ENCODE measurements around the gene PCSK5. TPM values are rescaled to one million over a fixed set of nuclear protein-coding genes. Genes with fewer than 3 reads are reported as not detected.

PCSK5 gene
- total and polyA plus RNA-seq, 2 of the 8 experiments (the other 6 are each of a cell fraction or from before 2014, with no cell fraction given), result 5.5 to 10.7 TPM

GRCh38 chr9:75956161-75956560 is 65.7 kb downstream of the PCSK5 start:
- no peaks in the 10 kb centered on the region for H3K36me3 ChIP-seq (ENCODE audit: control insufficient read depth in 2 of 4, insufficient read depth in 4 of 4, low read length in 3 of 4)
- H3K79me2 ChIP-seq (ENCODE audit: control insufficient read depth in 1 of 2, insufficient read depth in 2 of 2, low read length in 2 of 2), result no peaks in the 10 kb centered on the region
- H3K23ac ChIP-seq (ENCODE audit: insufficient read length), result no peak overlapping the region
- H3K56ac ChIP-seq (replicated peaks; ENCODE audit: insufficient read length, low read depth, low read length), result no peak overlapping the region
- ChIA-PET POLR2A (ENCODE audit: partially characterized antibody) (no interaction called here), CTCF (ENCODE audit: partially characterized antibody) (interaction anchor here (1.2 to 1.3 kb wide), 2 partner anchors 90 to 144 kb away, joined by 3 to 4 read pairs; no protein-coding TSS in a partner anchor)
- H4K5ac ChIP-seq (ENCODE audit: insufficient read length, low read depth, low read length), result no peak overlapping the region
- no peaks in the 10 kb centered on the region for H3K27me3 ChIP-seq (replicated peaks in 1 of 4; ENCODE audit: control insufficient read depth in 3 of 4, extremely low read depth in 1 of 4, insufficient read depth in 3 of 4, low read length in 3 of 4)
- no peak overlapping the region for H2AFZ ChIP-seq (ENCODE audit: low read length)
- no peak overlapping the region for H2BK120ac ChIP-seq (replicated peaks; ENCODE audit: low read depth, low read length)
- H2BK12ac ChIP-seq (ENCODE audit: low read depth, low read length), result no peak overlapping the region
- no peak for FAIRE-seq
- no peak overlapping the region for H3K18ac ChIP-seq (ENCODE audit: extremely low read depth, low read length)
- no peak overlapping the region for H3K9ac ChIP-seq (replicated peaks in 1 of 4; ENCODE audit: extremely low read depth in 1 of 4, low read depth in 3 of 4, low read length in 3 of 4)
- H3K79me1 ChIP-seq (ENCODE audit: low read depth, low read length), result no peaks in the 10 kb centered on the region
- H4K20me1 ChIP-seq (replicated peaks in 1 of 2; ENCODE audit: control insufficient read depth in 1 of 2, insufficient read depth in 2 of 2, low read length in 2 of 2), result no peaks in the 10 kb centered on the region
- no peak overlapping the region for H3K14ac ChIP-seq (ENCODE audit: insufficient read length)
- H3K4me2 ChIP-seq (ENCODE audit: insufficient read depth in 1 of 2, low read depth in 2 of 2, low read length in 2 of 2), result no peak overlapping the region
- 100% methylated on average over 1 of the region's 1 CpG; no CpG with 5 or more reads in 1 of the 2 experiments for WGBS, 2 experiments (ENCODE audit: extremely low coverage in 1 of 2, insufficient coverage in 1 of 2, insufficient read length in 1 of 2, insufficient replicate concordance in 2 of 2, low coverage in 1 of 2, low lambda C conversion rate in 2 of 2, missing lambda C conversion rate in 1 of 2)
- H3K4me3 ChIP-seq (ENCODE audit: extremely low read depth in 1 of 4, insufficient read depth in 2 of 4, low read depth in 3 of 4, low read length in 4 of 4), result no peak overlapping the region
- no peak overlapping the region for H2BK20ac ChIP-seq (ENCODE audit: low read length)
- H3K4me1 ChIP-seq (replicated peaks in 1 of 4; ENCODE audit: control insufficient read depth in 3 of 4, insufficient read depth in 4 of 4, low read length in 3 of 4), result peaks cover 0 to 7% (median 1%) of the 10 kb centered on the region in 4 experiments; a peak in 2 of 7 replicates
- H3K4ac ChIP-seq (replicated peaks; ENCODE audit: insufficient read length, low read depth, low read length), result no peak overlapping the region
- no peak overlapping the region for H3K27ac ChIP-seq (ENCODE audit: low read depth, low read length)
- H2BK5ac ChIP-seq (ENCODE audit: low read depth, low read length), result no peak overlapping the region
- H3K9me3 ChIP-seq (ENCODE audit: insufficient read depth in 2 of 2, low read depth in 1 of 2, low read length in 1 of 2), result no peaks in the 10 kb centered on the region
- no peak overlapping the region for H2AK5ac ChIP-seq (ENCODE audit: low read depth, low read length)
- no peak for DNase-seq (ENCODE audit: low read depth in 1 of 2, low spot score in 2 of 2)
- H4K8ac ChIP-seq (ENCODE audit: extremely low read depth, insufficient read depth, low read length), result no peak overlapping the region
- TF ChIP-seq SAP30 (IDR thresholded peaks at IDR 0.05; ENCODE audit: insufficient read depth, insufficient replicate concordance, low read length) (no peak), YY1 (IDR thresholded peaks at IDR 0.05; ENCODE audit: low read depth, low read length) (no peak), CEBPB (IDR thresholded peaks at IDR 0.05; ENCODE audit: low read depth, low read length) (no peak), HDAC2 (IDR thresholded peaks at IDR 0.05; ENCODE audit: borderline replicate concordance in 1 of 2, low read depth in 2 of 2, low read length in 2 of 2) (no peak)
- H3K23me2 ChIP-seq (ENCODE audit: low read depth, low read length), result no peaks in the 10 kb centered on the region
- H2BK15ac ChIP-seq (ENCODE audit: low read length), result no peak overlapping the region
- H4K91ac ChIP-seq (replicated peaks; ENCODE audit: insufficient read length, low read length), result no peak overlapping the region
